Measurements from ENCODE around the gene SCFD1.

Gene SCFD1

DNA sequence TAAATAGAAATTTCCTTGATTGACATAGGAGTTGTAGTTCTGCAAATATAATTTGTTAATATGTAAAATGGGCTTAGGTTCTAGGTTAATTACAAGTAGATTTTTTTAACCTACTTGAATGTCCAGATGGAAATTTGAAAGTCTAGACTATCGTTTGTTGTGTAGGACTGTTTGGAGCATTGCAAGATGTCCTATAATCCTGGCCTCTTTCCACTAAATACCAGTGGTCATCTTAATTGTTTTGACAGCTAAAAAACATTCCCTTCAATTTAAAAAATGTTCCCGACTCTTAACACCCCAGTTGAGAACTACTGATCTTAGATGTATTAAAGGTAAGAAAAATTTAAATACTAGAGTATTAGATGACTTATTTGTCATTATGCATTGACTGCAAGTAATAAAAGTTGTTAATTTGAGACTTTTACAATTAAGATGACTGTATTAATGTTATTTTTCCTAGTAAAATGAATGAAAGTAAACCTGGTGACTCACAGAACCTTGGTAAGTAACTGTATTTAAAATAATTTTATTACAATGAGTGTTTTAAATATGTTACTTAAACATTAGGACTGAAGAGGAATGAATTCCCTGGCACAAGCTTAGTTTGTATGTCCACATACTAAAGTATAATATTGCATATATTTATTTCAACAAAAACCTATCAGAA lies 41.4 kb upstream of the SCFD1 start:
- TF ChIP-seq, protein P1, sequence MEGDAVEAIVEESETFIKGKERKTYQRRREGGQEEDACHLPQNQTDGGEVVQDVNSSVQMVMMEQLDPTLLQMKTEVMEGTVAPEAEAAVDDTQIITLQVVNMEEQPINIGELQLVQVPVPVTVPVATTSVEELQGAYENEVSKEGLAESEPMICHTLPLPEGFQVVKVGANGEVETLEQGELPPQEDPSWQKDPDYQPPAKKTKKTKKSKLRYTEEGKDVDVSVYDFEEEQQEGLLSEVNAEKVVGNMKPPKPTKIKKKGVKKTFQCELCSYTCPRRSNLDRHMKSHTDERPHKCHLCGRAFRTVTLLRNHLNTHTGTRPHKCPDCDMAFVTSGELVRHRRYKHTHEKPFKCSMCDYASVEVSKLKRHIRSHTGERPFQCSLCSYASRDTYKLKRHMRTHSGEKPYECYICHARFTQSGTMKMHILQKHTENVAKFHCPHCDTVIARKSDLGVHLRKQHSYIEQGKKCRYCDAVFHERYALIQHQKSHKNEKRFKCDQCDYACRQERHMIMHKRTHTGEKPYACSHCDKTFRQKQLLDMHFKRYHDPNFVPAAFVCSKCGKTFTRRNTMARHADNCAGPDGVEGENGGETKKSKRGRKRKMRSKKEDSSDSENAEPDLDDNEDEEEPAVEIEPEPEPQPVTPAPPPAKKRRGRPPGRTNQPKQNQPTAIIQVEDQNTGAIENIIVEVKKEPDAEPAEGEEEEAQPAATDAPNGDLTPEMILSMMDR (IDR thresholded peaks at IDR 0.05; ENCODE audit: low read depth, low read length), result no peak
- Histone ChIP-seq H3K36me3 (peaks cover 23% of the 10 kb centered on the region), H3K9me3 (ENCODE audit: severe bottlenecking) (no peaks in the 10 kb centered on the region), H3K27ac (no peak overlapping the region), H3K27me3 (ENCODE audit: insufficient read depth, low read depth, severe bottlenecking) (no peaks in the 10 kb centered on the region), H3K4me3 (ENCODE audit: low read depth, low read length) (no peak overlapping the region)
- DNase-seq, result no peak

DNA sequence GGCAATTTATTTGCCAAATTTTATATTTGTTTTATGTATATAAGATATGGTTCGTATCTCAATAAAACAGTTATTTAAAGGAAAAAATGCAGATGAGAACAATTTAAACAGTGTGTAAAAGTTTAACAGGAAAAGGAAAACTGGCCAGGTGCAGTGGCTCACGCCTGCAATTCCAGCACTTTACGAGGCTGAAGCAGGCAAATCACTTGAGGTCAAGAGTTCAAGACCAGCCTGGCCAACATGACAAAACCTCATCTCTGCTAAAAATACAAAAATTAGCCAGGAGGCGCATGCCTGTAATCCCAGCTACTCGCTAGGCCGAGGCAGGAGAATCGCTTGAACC lies 40.9 kb upstream of the SCFD1 start:
- TF ChIP-seq, protein P1 (IDR thresholded peaks at IDR 0.05; ENCODE audit: low read depth, low read length), result no peak
- Histone ChIP-seq H3K4me3 (ENCODE audit: low read depth, low read length) (no peak overlapping the region), H3K27ac (no peak overlapping the region), H3K9me3 (ENCODE audit: severe bottlenecking) (no peaks in the 10 kb centered on the region), H3K36me3 (peaks cover 28% of the 10 kb centered on the region), H3K27me3 (ENCODE audit: insufficient read depth, low read depth, severe bottlenecking) (no peaks in the 10 kb centered on the region)
- no peak for DNase-seq

DNA sequence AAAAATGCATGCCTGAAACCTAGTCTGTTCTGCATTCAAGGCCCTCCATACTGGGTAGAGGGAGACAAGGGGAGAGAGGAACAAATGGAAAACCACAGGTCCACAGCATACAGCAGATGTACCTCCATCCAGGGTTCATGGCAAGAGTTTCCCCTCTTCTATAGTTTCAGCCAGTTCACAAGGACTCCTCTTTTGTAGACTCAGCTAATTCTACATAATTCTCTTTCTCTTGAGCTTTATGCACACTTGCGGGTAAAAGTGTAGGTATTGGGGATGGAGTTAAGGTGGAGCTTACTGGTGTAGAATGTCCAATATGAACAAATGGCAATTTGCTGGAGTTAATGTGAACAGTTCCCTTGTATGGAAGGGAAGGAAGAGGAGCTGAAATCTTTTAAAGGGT lies 39.7 kb upstream of the SCFD1 start:
- H3K27me3 ChIP-seq (ENCODE audit: insufficient read depth, low read depth, severe bottlenecking), result no peaks in the 10 kb centered on the region
- no peak overlapping the region for H3K4me3 ChIP-seq (ENCODE audit: low read depth, low read length)
- TF ChIP-seq, protein P1 (IDR thresholded peaks at IDR 0.05; ENCODE audit: low read depth, low read length), result no peak
- DNase-seq, result no peak
- no peak overlapping the region for H3K27ac ChIP-seq
- H3K36me3 ChIP-seq, result peaks cover 29% of the 10 kb centered on the region
- H3K9me3 ChIP-seq (ENCODE audit: severe bottlenecking), result no peaks in the 10 kb centered on the region

DNA sequence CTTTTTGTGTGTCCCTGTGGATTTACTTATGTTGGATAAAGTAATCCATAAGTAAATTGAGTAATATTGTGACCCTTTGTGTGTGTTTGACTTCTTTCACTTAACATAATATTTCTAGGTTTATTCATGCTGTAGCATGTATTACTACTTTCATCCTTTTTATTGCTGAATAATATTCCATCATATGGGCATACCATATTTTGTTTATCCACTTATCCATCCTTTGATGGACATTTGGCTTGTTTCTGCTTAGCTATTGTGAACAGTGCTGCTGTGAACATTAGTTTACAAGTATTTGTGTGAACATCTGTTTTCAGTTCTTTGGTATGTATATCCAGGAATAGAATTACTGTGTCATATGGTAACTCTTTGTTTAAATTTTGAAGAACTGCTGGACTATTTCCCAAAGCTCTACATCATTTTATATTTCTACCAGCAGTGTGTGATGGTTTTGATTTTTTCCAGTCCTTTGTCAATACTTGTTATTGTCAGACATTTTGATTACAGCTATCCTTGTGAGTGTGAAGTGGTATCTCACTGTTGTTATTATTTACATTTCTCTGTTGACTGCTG lies 38.0 kb upstream of the SCFD1 start:
- Histone ChIP-seq H3K27ac (no peak overlapping the region), H3K36me3 (peaks cover 36% of the 10 kb centered on the region), H3K4me3 (ENCODE audit: low read depth, low read length) (no peak overlapping the region), H3K27me3 (ENCODE audit: insufficient read depth, low read depth, severe bottlenecking) (no peaks in the 10 kb centered on the region), H3K9me3 (ENCODE audit: severe bottlenecking) (no peaks in the 10 kb centered on the region)
- no peak for DNase-seq
- TF ChIP-seq, protein P1 (IDR thresholded peaks at IDR 0.05; ENCODE audit: low read depth, low read length), result no peak

DNA sequence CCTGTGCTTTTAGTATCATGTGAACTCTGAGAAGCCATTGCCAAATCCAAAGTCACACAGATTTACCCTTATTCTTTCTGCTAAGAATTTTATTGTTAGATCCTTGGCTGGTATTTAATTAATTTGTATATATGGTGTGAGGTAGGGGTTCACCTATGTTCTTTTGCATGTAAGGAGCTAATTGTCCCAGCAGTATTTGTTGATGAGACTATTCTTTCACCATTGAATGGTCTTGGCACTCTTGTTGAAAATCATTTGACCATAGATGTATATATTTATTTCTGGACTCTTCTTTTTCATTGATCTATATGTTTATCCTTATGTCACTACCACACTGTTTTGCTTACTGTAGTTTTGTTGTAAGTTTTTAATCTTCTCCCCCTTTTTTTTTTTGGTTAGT lies 36.9 kb upstream of the SCFD1 start:
- Histone ChIP-seq H3K27me3 (ENCODE audit: insufficient read depth, low read depth, severe bottlenecking) (no peaks in the 10 kb centered on the region), H3K27ac (no peak overlapping the region), H3K36me3 (peaks cover 46% of the 10 kb centered on the region), H3K9me3 (ENCODE audit: severe bottlenecking) (no peaks in the 10 kb centered on the region), H3K4me3 (ENCODE audit: low read depth, low read length) (no peak overlapping the region)
- TF ChIP-seq, protein P1 (IDR thresholded peaks at IDR 0.05; ENCODE audit: low read depth, low read length), result no peak
- DNase-seq, result no peak

DNA sequence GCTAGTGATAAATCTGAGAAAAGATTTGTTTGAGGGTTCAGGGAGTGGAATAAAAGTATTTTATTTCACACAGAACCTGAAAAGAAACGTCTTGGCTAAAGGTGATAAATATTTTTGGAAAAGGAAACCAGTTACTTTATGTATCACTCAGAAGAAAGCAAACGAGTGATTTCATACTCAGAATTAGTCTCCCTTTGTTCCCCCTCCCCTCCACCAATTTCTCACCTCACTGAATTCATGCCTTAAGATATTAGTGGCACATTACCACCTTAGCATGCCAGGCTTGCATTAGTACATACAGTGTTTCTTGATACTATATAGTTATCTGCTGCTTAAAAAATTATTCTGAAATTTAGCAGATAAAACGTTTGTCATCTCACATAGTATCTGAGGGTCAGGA lies 35.0 kb upstream of the SCFD1 start:
- Histone ChIP-seq H3K4me3 (ENCODE audit: low read depth, low read length) (no peak overlapping the region), H3K9me3 (ENCODE audit: severe bottlenecking) (no peaks in the 10 kb centered on the region), H3K27ac (no peak overlapping the region), H3K27me3 (ENCODE audit: insufficient read depth, low read depth, severe bottlenecking) (no peaks in the 10 kb centered on the region), H3K36me3 (peaks cover 50% of the 10 kb centered on the region)
- DNase-seq, result no peak
- TF ChIP-seq, protein P1 (IDR thresholded peaks at IDR 0.05; ENCODE audit: low read depth, low read length), result no peak

Measured in WERI-Rb-1 (cell line).